ENCODE data around the gene TRIOBP. TPM values are rescaled to one million over a fixed set of nuclear protein-coding genes. Genes with fewer than 3 reads are reported as not detected.

Gene TRIOBP
- total RNA-seq, 2 experiments from 2014 or later = 9.0 to 10.1 TPM

DNA sequence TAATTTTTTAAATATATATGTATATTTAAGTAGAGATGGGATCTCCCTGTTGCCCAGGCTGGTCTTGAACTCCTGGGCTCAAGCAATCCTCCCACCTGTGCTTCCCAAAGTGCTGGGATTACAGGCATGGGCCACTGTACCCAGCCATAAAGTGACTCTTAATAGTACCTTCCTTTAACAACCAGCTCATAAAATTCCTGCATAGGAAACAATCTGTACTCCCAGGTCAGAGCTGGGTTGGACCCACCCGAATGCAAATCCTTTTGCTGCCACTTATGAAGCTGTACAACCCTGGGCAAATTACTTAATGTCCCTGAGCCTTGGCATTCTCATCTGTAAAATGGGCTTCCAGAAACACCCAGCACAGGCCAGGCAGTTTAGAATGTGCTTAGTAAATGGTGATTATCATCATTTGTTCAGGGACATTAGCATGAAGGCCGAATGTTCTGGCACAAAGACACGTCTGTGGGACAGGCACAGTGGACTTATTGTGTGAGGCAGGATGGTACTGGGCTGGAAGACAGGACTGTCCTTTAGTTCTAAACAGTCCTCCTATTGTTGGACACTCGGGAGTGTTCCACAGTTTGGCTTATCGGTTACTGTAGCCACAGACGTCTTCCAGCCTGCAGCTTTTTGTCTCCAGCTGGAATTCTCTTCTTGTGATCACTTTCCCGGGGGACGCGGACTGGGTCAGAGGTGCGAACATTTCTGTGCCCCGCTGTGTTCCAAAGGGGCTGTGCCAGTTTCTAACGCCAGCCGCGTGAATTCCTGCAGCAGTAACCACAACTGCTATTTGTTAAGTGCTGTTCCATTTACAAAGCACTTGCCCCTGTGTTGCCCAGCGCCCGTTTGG, 32.4 kb upstream of the TRIOBP start:
- Histone ChIP-seq H3K9me3 (ENCODE audit: control insufficient read depth in 1 of 2, insufficient read depth in 1 of 2, low read length in 2 of 2) (no peaks in the 10 kb centered on the region), H3K36me3 (ENCODE audit: insufficient read depth, low read length) (peaks cover 17% of the 10 kb centered on the region), H3K27ac (ENCODE audit: low read depth in 1 of 2, low read length in 2 of 2) (no peak overlapping the region), H3K4me1 (ENCODE audit: insufficient read depth, low read length) (peaks cover 22% of the 10 kb centered on the region), H3K4me3 (ENCODE audit: low read length) (no peak overlapping the region), H3K27me3 (ENCODE audit: control insufficient read depth in 1 of 2, insufficient read depth in 2 of 2, low read length in 2 of 2) (no peaks in the 10 kb centered on the region)
- peaks cover 33% of the 10 kb centered on the region for H3K4me1 Mint-ChIP-seq (ENCODE audit: low read depth)
- H3K4me3 Mint-ChIP-seq = no peak overlapping the region
- CTCF ChIA-PET = interaction anchor here (1.3 kb wide), 1 partner anchor 21 kb away, joined by 3 read pairs; no protein-coding TSS in a partner anchor
- ATAC-seq (ENCODE audit: poor library complexity) = no peak
- no peak overlapping the region for H3K27ac Mint-ChIP-seq
- no peaks in the 10 kb centered on the region for H3K27me3 Mint-ChIP-seq
- TF ChIP-seq, protein P1, sequence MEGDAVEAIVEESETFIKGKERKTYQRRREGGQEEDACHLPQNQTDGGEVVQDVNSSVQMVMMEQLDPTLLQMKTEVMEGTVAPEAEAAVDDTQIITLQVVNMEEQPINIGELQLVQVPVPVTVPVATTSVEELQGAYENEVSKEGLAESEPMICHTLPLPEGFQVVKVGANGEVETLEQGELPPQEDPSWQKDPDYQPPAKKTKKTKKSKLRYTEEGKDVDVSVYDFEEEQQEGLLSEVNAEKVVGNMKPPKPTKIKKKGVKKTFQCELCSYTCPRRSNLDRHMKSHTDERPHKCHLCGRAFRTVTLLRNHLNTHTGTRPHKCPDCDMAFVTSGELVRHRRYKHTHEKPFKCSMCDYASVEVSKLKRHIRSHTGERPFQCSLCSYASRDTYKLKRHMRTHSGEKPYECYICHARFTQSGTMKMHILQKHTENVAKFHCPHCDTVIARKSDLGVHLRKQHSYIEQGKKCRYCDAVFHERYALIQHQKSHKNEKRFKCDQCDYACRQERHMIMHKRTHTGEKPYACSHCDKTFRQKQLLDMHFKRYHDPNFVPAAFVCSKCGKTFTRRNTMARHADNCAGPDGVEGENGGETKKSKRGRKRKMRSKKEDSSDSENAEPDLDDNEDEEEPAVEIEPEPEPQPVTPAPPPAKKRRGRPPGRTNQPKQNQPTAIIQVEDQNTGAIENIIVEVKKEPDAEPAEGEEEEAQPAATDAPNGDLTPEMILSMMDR (IDR thresholded peaks at IDR 0.05) = no peak
- no peaks in the 10 kb centered on the region for H3K9me3 Mint-ChIP-seq
- intact Hi-C loops (cut with DNase I, micrococcal nuclease) = no loop called here
- POLR2A ChIA-PET = interaction anchor here (1.5 to 9.8 kb wide), 2 partner anchors 9 to 37 kb away, joined by 4 to 256 read pairs; partner anchors contain the start of gene LGALS1
- DNase-seq = no peak
- H3K36me3 Mint-ChIP-seq (ENCODE audit: low read depth) = peaks cover 8% of the 10 kb centered on the region

DNA sequence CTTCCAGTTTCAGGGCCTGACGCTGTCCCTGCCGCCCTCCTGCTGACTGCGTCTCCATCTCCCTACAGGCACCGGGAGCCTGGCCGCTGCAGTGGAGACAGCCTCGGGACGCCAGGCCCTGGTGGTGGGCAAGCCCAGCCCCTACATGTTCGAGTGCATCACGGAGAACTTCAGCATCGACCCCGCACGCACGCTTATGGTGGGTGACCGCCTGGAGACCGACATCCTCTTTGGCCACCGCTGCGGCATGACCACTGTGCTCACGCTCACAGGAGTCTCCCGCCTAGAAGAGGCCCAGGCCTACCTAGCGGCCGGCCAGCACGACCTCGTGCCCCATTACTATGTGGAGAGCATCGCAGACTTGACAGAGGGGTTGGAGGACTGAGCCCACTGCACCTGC, 31.4 kb upstream of the TRIOBP start:
- ATAC-seq (ENCODE audit: poor library complexity) (no peak), DNase-seq (no peak)
- ChIA-PET CTCF (no interaction called here), POLR2A (interaction anchor here (9.8 kb wide), 1 partner anchor 8 kb away, joined by 256 read pairs; the partner anchor contains the start of gene LGALS1)
- Histone ChIP-seq H3K4me3 (ENCODE audit: low read length) (no peak overlapping the region), H3K27ac (ENCODE audit: low read depth in 1 of 2, low read length in 2 of 2) (no peak overlapping the region), H3K36me3 (ENCODE audit: insufficient read depth, low read length) (peaks cover 17% of the 10 kb centered on the region), H3K27me3 (ENCODE audit: control insufficient read depth in 1 of 2, insufficient read depth in 2 of 2, low read length in 2 of 2) (no peaks in the 10 kb centered on the region), H3K4me1 (ENCODE audit: insufficient read depth, low read length) (peaks cover 12% of the 10 kb centered on the region), H3K9me3 (ENCODE audit: control insufficient read depth in 1 of 2, insufficient read depth in 1 of 2, low read length in 2 of 2) (no peaks in the 10 kb centered on the region)
- Mint-ChIP-seq H3K36me3 (ENCODE audit: low read depth) (peaks cover 8% of the 10 kb centered on the region), H3K9me3 (no peaks in the 10 kb centered on the region), H3K27me3 (no peaks in the 10 kb centered on the region), H3K27ac (no peak overlapping the region), H3K4me1 (ENCODE audit: low read depth) (peaks cover 26% of the 10 kb centered on the region), H3K4me3 (no peak overlapping the region)
- intact Hi-C loops (cut with DNase I, micrococcal nuclease) = no loop called here
- TF ChIP-seq, protein P1 (IDR thresholded peaks at IDR 0.05) = no peak

- Histone ChIP-seq H3K9me3 (ENCODE audit: control insufficient read depth in 1 of 2, insufficient read depth in 1 of 2, low read length in 2 of 2) (no peaks in the 10 kb centered on the region), H3K4me1 (ENCODE audit: insufficient read depth, low read length) (peaks cover 38% of the 10 kb centered on the region), H3K27me3 (ENCODE audit: control insufficient read depth in 1 of 2, insufficient read depth in 2 of 2, low read length in 2 of 2) (no peaks in the 10 kb centered on the region), H3K36me3 (ENCODE audit: insufficient read depth, low read length) (peaks cover 15% of the 10 kb centered on the region), H3K27ac (ENCODE audit: low read depth in 1 of 2, low read length in 2 of 2) (no peak overlapping the region), H3K4me3 (ENCODE audit: low read length) (no peak overlapping the region)
- Mint-ChIP-seq H3K36me3 (ENCODE audit: low read depth) (peaks cover 8% of the 10 kb centered on the region), H3K27ac (peak overlapping the region; percentile 74), H3K4me3 (no peak overlapping the region), H3K9me3 (no peaks in the 10 kb centered on the region), H3K4me1 (ENCODE audit: low read depth) (peaks cover 39% of the 10 kb centered on the region), H3K27me3 (no peaks in the 10 kb centered on the region)
- TF ChIP-seq, protein P1 (IDR thresholded peaks at IDR 0.05) = no peak
- no peak for DNase-seq
- ChIA-PET POLR2A (interaction anchor here (0.6 to 10.5 kb wide), 3 partner anchors 8 to 27 kb away, joined by 3 to 256 read pairs (median 5); partner anchors contain the start of gene PDXP), CTCF (interaction anchor here (1.7 kb wide), 1 partner anchor 9 kb away, joined by 4 read pairs; no protein-coding TSS in a partner anchor)
- intact Hi-C loops (cut with DNase I, micrococcal nuclease) = no loop called here
- no peak for ATAC-seq (ENCODE audit: poor library complexity)
Measured at GRCh38 chr22:37669586-37669985, 27.3 kb upstream of the TRIOBP start.

All from CD4-positive, alpha-beta T cell (primary cell).